ENCODE results near the gene NDUFS5.
"Not testable (repeated sequence)": the region's sequence is repeated elsewhere in the genome, so short reads cannot be mapped to it uniquely, and the experiment has no call there.

The NDUFS5 gene

GRCh38 chr1:39065542-39065941 is 39.4 kb downstream of the NDUFS5 start:
- DNase-seq: no peak

- not testable (repeated sequence) for DNase-seq
Observed at GRCh38 chr1:39068227-39068626, 42.1 kb downstream of the NDUFS5 start.

GRCh38 chr1:39071557-39071956 is 45.4 kb downstream of the NDUFS5 start:
- not testable (repeated sequence) for DNase-seq

- DNase-seq: no peak
Observed at GRCh38 chr1:39076127-39076798, 50.1 kb downstream of the NDUFS5 start.

GRCh38 chr1:39076799-39077148 is 50.6 kb downstream of the NDUFS5 start:
- no peak for DNase-seq

GRCh38 chr1:39080269-39080826 is 54.2 kb downstream of the NDUFS5 start:
- DNase-seq: no peak

GRCh38 chr1:39080831-39081270 is 54.7 kb downstream of the NDUFS5 start:
- DNase-seq: no peak

GRCh38 chr1:39081271-39082009 is 55.3 kb downstream of the NDUFS5 start:
- no peak for DNase-seq

- no peak for DNase-seq
Observed at GRCh38 chr1:39082010-39082799, 56.1 kb downstream of the NDUFS5 start.

- no peak for DNase-seq
Observed at GRCh38 chr1:39082811-39083576, 56.8 kb downstream of the NDUFS5 start.

GRCh38 chr1:39084191-39084590 is 58.0 kb downstream of the NDUFS5 start:
- no peak for DNase-seq

Measured in effector CD8-positive, alpha-beta T cell (primary cell).